WI38 (cell line): ENCODE results near the gene PTPRG.

Experiments used
- H3K4me3 ChIP-seq: 2 replicates; pipeline ENCODE4 v1.5.1; 2011; ENCODE audit warnings: low read depth, mild to moderate bottlenecking, control low read depth, low read length
- CTCF ChIP-seq: IDR thresholded peaks from 2 replicates; pipeline ENCODE4 v1.5.1; 2012; ENCODE audit warnings: low read depth, mild to moderate bottlenecking, control low read depth, low read length

PTPRG gene

GRCh38 chr3:61828880-61829721, 267.7 kb downstream of the PTPRG start:
- TF ChIP-seq CTCF, result no peak
- H3K4me3 ChIP-seq, result no peak overlapping the region

- H3K4me3 ChIP-seq, result no peak overlapping the region
- no peak for TF ChIP-seq CTCF
These were observed 268.5 kb downstream of the PTPRG start for GRCh38 chr3:61829722-61830350.

- H3K4me3 ChIP-seq, result no peak overlapping the region
- no peak for TF ChIP-seq CTCF
These were observed 270.6 kb downstream of the PTPRG start for GRCh38 chr3:61831973-61832372.

- no peak overlapping the region for H3K4me3 ChIP-seq
- TF ChIP-seq CTCF, result no peak
These were observed 271.2 kb downstream of the PTPRG start for GRCh38 chr3:61832375-61833229.

- no peak overlapping the region for H3K4me3 ChIP-seq
- no peak for TF ChIP-seq CTCF
These were observed 277.9 kb downstream of the PTPRG start for GRCh38 chr3:61839256-61839655.

- no peak for TF ChIP-seq CTCF
- no peak overlapping the region for H3K4me3 ChIP-seq
These were observed 279.9 kb downstream of the PTPRG start for GRCh38 chr3:61841111-61841845.
